Measurements from ENCODE around the gene SLC35G1. TPM values are rescaled to one million over a fixed set of nuclear protein-coding genes. Genes with fewer than 3 reads are reported as not detected.

The SLC35G1 gene
- polyA plus RNA-seq, 3 donors = 7.2 to 9.1 (median 7.8) TPM

DNA sequence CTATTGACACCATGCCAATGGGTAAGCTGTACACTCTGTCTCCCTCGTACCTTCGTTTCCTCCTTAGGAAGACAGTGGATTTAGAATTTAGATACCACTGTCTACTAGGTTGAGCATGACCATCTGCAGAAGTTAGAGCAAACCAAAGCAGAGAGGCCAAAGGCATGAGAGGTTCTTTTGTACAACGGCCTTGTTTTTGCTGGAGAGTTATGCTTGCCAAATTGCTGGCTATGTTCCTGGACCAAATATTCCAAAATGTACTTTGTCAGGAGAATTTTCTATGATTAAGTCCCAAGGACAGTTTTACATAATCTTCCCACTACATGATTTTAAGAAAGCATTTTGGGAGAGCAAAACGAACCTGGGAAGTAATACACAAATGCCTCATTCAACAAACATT, 52.0 kb downstream of the SLC35G1 start:
- no peak for DNase-seq

DNA sequence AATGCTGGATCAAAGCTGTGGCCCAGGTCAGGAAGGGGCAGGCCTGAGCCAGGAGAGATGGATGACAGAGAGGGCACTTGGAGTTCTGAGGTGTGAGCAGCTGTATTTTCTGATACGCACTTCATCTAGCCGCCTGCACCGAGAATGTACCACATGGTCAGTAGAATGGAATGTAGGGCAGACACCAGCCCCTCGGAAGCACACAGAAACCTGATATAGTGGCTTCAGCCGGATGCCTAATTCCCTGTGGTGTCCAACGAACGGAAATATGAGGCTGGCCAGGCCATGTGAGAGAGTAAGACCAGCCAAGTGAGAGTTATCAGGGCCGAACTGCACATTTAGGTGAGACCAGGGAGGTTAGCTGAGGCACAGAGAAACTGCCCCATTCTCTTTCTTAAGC, 53.3 kb downstream of the SLC35G1 start:
- DNase-seq = peak; percentile 77

DNA sequence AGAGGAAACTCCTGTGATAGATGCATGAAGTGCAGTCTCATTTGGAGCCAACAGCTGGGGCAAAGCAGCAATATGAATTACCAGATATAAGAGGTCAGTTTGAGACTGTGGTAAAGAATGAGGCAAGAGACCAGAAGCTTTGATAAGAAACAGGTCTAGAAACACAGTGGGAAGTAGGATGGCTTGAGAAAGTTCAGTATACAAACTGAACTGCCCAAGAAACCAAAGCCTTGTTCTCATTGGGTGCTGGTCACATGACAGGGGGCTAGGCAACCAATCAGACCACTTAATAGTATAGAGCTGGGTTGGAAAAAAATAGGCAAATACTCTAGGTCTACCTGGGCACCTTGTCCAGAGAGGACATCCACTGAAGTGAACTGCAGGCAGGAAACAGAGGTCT, 53.7 kb downstream of the SLC35G1 start:
- DNase-seq = no peak

DNA sequence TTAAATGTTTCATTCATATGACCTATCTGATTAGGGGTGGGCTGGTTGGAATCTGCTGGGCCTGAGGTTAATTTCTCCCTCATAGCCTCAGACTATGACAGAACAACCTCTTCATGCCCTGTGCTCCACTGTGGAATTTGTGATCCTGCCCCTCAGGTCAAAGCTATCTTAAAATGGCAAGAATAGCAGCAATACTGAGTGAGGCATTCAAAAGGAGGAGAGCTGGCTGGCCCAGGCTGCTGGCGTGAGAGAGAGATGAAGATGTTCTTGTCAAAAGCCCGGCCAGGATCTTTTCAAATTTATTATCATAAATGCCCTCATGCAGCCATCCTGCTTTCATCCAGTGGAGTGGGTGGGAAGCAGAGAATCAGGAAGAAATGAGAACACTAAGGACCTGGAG, 58.1 kb downstream of the SLC35G1 start:
- DNase-seq = no peak

Other genes with a start within 250 kb of the SLC35G1 start
- 10 to 100 TPM; 26.7 to 46.6 (median 31.0) TPM for gene FRA10AC1, start 191.4 kb upstream of the SLC35G1 start, polyA plus RNA-seq (ENCODE audit: insufficient read length in 3 of 3)
- gene LGI1, start 136.0 kb upstream of the SLC35G1 start, polyA plus RNA-seq (ENCODE audit: insufficient read length in 3 of 3) = 1 to 10 TPM; 3.8 to 7.1 (median 5.1) TPM
- gene PLCE1, start 100.0 kb downstream of the SLC35G1 start, polyA plus RNA-seq (ENCODE audit: insufficient read length in 3 of 3) = 10 to 100 TPM; 29.4 to 43.1 (median 36.3) TPM

All from renal pelvis (tissue), 4 donors.